ENCODE results near the gene EDARADD.
"Not testable (repeated sequence)": the region's sequence is repeated elsewhere in the genome, so short reads cannot be mapped to it uniquely, and the experiment has no call there.

The EDARADD gene

DNA sequence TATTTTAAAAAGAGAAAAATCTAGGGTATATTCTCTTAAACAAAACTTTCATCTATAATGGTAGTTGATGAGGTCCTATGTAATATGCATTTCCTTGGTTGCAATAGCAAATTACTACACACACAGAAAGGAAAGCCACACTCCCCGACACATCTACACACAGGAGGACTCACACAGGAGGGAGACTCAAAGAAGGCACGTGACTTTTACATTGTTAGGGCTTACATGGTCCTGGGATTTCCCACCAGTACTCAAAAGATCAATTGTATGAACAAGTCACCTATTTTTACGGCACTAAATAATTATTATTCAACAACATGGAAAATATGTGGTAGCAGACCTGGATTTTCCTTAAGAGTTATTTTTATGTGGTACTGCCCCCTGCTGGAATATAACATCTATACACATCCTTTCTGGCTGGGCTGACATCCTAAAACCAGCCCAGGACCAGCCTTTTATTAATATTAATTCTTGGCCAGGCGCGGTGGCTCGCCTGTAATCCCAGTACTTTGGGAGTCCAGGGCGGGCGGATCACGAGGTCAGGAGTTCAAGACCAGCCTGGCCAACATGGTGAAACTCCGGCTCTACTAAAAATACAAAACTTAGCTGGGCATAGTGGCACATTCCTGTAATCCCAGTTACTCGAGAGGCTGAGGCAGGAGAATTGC, 95.8 kb downstream of the EDARADD start:
- peak; percentile 57 for DNase-seq (ENCODE audit: low spot score)

DNA sequence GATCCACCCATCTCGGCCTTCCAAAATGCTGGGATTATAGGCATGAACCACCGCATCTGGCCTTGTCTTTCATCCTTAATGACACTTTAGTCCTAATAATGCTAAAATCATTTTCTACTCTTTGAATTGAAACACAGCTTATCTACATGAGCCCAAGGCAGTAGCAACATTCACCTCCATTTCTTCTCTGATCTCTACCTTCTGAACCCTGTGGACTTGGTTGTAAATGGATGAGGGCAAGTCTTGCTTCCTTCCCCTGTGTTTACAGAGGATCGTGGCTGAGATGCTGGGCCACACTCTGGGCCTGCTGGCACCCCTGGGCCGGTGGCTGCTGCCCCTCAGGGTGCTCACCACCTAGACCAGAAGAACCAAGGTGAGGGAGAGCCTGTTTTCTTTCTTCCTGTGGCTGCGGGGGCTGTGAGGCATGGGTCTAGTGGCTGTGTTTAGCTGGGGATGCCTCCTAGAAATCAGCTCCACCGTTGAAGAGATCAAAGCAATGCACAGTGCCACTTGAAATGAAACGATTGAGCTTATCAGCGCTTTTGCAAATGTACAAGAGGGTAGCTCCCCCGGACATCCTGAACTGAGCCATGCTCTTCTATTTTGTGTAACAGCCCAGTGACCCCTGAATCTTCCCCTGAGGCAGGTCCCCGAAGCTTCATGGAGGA, 97.5 kb downstream of the EDARADD start:
- no peak for DNase-seq (ENCODE audit: low spot score)

DNA sequence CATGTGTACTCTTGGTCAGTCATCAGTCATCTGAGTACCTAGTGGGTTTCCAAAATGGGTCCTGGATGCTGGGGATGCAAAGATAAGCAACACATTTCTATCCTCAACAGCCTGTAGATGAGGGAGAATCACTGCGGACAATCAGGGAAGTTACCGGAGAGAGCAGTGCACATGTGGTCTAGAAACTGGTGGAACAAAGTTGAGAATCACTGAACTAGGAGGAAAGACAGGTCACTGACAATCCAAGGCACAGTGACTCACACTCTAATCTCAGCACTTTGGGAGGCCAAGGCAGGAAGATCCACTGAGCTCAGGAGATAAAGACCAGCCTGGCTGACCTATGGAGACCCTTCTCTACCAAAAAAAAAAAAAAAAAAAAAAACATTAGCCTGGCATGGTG, 98.3 kb downstream of the EDARADD start:
- no peak for DNase-seq (ENCODE audit: low spot score)

DNA sequence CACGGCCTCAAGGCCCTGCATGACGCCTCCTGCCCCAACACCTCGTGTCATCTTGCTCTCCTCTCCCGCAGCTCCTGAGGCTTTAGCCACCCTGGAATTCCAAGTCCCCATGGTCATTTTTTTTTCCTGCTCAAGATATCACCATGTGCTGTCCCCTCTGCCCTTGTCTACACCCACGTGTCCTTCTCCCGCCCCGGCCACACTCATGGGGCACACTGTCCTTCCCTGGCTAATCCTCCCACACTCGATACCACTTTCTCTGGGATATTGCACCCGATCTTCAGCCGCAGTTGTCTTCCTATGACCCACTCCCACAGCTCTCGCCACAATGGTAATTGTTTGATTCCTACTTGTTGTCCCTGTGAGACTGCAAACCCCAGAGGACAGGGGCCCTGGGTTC, 100.0 kb downstream of the EDARADD start:
- DNase-seq (ENCODE audit: low spot score) = no peak

DNA sequence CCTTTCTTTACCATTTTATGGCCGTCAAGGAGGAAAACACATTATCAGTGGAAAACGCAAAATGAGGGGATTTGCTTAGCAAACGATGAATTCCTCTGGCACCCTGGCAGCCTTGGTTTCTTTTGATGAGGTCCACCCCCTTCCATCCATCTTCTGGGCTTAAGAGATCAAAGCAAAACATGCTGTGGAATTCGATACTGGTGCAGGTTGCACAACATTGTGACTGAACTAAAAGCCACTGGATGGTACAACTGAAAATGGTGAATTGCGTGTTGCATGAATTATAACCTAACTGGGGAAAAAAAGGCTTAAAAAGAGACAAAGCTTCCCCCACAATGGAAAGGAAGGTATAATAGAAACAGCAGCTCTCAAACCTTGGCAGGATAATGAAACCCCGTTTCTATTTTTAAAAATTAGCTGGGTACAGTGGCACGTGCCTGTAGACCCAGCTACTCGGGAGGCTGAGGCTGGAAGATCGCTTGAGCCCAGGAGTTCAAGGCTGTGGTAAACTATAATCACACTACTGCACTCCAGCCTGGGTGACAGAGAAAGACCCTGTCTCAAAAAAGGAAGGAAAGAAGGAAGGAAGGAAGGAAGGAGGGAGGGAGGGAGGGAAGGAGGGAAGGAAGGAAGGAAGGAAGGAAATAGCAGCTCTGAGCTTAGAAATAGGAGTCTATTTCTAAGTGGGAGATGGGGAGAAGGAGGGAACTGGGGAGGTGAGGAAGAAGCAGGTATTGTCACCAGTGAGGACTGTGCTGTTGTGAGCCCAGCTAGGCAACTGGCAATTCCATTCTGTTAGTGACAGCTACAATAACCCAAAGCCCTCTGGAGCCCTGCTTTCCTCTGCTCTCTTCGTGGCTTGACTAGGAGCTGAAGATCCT, 100.7 kb downstream of the EDARADD start:
- no peak for DNase-seq (ENCODE audit: low spot score)

DNA sequence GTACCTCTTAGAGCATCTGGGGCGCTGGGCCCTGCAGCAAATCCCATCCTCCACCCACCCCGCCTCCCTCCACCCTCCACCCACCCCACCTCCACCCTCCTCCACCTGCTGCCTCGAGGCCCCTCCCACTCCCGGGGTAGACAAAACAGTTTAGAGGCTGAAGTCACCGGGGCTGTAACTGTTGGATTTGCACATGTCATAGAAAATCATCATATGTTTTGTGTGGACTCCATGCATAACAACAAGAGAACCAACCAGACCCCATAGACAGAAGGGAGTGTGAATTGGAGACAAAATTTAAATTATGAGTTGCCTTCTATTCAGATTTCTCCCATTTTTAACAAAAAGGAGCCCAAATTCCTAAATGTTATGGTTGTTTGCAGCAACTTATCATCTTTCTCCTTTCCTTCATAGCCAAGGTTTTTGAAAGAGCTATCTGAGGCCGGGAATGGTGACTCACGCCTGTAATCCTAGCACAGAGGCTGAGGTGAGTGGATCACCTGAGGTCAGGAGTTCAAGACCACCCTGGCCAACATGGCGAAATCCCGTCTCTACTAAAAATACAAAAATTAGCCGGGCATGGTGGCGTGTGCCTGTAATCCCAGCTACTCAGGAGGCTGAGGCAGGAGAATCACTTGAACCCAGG, 101.5 kb downstream of the EDARADD start:
- DNase-seq (ENCODE audit: low spot score) = no peak

DNA sequence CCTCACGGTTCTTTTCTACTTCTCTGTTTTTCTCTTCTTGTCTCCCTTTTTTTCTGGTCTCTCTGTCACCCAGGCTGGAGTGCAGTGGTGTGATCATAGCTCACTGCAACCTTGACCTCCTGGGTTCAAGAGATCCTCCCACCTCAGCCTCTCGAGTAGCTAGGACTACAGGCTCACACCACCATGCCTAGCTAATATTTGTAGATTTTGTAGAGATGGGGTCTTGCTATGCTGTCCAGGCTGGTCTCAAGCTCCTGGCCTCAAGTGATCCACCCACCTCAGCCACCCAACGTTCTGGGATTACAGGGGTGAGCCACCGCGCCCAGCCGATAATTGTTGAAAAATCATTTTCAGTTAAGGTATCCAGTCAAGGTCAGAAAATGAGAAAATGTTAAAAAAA, 103.8 kb downstream of the EDARADD start:
- DNase-seq (ENCODE audit: low spot score) = no peak

DNA sequence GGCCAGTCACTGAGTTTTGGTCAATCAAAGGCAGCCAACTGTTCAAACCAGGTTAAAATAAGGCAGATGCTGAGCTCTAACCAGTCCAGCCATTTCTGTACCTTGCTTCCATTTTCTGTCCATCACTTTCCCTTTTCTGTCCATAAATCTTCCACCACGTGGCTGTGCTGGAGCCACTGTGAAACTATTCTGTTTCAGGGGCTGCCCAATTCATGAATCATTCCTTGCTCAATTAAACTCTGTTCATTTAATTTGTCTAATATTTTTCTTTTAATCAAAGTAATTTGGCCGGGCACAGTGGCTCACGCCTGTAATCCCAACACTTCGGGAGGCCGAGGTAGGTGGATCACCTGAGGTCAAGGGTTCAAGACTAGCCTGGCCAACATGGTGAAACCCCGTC, 107.0 kb downstream of the EDARADD start:
- DNase-seq (ENCODE audit: low spot score) = no peak

DNA sequence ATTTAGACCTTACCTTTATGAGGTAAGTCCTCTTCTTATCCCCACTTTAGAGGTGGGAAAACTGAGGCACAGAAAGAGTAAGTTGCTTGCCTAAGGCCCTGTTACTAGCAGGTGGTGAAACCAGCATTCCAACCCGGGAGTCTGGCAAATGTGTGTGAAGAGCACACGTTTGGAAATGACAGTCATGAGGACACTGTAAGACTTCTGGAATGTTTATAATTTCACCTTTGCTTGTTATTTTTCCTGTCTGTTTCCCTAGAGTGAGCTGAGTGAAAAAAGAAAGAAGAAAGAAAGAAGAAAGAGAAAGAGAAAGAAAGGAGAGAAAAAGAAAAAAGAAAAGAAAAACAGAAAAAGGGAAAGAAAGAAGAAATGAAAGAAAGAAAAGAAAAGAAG, 108.5 kb downstream of the EDARADD start:
- no peak for DNase-seq (ENCODE audit: low spot score)

DNA sequence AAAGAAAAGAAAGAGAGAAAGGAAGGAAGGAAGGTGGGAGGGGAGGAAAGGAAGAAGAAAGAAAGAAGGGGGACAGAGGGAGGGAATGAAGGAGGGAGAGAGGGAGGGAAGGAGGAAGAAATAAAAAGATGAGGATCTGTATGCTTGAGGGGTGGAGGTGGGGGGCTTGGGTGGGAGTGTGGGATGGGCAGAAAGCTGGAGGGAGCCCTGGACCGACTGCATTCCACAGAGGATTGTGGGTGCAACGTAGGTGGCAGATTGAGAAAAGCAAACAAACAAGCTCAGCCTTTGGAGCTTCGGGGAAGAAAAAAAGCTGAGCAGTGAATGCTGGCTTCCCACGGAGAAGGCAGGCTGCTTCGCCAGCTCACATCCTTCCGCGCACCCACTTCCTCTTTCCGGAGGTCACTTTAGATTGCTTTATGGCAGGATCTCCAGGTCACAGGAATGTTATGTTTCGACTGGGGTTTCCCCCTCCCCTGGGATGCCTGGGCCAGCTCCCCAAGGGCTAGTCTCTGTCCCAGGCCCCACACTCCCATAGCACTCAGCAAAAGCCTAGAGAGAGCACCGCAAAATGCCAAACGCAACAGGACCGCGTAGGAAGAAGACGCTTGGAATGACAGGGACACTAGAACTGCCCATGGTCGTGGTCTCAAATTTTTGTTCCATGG, 109.0 kb downstream of the EDARADD start:
- no peak for DNase-seq (ENCODE audit: low spot score)

DNA sequence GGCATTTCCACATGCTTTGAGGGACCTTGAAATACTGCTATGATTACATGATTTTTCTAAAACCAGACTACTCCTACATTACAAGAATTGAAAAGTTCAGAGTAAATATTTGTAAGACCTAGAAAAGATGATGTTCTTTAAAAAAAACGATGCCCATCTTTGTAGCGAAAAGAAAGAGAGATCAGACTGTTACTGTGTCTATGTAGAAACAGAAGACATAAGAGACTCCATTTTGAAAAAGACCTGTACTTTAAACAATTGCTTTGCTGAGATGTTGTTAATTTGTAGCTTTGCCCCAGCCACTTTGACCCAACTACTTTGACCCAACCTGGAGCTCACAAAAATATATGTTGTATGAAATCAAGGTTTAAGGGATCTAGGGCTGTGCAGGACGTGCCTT, 110.3 kb downstream of the EDARADD start:
- DNase-seq (ENCODE audit: low spot score) = not testable (repeated sequence)

DNA sequence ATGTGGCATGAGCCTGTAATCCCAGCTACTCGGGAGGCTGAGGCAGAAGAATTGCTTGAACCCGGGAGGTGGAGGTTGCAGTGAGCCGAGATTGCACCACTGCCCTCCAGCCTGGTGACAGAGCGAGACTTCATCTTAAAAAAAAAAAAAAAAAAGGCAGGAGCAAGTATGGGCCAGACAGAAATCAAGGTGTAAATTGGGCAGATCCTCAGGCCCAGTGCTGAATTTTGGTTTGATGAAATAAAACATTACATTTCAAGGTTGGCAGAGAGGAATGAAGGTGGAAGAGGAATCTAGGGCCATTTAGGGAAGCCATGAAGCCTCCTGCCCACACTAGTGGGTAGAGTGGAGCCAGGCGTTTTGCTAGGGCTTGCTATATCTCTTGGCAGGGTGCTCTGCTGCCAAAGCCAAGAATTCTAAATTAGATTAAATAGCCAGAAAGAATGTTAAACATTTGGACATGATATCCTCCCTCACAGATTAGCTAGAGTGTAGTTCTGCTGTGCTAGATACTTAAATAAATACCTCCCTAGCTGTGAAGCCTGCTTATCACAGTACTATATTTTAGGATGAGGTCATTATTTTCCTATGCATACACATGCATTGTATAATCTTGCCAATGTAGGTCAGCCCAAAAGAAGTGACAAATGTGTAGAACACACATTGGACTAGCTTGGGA, 113.1 kb downstream of the EDARADD start:
- no peak for DNase-seq (ENCODE audit: low spot score)

DNA sequence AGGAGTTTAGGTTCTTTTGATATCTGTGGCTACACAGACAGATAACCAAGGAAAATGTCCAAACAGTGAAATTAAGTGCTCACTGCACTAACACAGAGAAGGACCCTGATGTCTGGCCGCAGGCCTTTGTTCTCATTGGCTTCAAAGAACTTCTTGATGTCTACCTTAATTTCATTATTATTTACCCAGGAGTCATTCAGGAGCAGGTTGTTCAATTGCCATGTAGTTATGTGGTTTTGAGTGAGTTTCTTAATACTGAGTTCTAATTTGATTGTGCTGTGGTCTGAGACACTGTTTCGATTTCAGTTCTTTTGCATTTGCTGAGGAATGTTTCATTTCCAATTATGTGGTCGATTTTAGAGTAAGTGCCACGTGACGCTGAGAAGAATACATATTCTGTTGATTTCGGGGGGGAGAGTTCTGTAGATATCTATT, 114.5 kb downstream of the EDARADD start:
- no peak for DNase-seq (ENCODE audit: low spot score)

DNA sequence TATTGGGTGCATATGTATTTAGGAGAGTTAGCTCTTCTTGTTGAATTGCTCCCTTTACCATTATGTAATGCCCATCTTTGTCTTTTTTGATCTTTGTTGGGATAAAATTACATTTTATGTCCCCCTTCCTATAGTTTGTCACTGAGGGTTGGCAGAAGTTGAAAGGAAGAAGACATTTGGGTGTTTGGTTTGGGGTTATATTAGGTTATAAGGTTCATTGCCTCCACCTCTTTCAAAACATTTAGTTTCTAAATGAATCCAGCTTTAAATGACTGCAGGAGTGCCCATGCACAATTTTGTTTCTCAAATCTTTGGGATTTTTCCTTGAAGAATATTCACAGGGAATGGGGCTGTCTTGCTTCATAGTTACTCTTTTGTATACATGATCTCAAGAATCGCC, 115.1 kb downstream of the EDARADD start:
- no peak for DNase-seq (ENCODE audit: low spot score)

DNA sequence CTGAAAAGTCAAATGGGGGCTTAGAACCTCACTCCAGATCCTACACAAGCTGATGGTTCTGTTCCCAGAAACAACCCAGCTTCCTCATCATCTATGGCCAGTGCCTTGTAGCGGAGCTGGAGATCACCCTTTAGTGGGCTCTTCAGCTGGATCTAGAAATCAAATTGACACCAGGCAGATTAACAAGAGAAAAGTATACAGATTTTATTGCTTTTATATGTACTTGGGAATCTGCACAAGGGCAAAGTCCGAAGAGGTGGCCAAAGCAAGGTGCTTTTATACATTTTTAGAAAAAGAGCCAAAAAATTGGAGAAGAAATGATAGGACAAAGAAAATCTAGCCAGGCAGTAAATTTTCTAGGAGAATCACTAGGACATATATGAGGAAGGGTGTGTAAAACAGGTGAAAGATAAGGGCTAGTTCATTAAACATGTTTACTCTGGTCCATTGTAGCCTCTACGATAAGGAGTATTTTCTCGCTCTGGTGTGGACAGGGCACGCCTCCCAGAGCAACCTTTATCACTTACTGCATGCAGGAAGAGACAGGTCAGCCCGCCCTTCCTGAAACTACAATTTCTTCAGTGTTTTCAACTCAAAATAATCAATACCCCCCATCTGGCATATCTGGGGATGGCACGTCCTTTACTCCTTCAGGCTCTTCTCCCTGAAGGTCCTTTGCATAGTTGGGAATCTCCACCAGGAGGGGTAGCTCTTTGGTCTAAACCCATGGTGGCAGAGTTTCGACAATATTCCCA, 115.7 kb downstream of the EDARADD start:
- DNase-seq (ENCODE audit: low spot score) = no peak

DNA sequence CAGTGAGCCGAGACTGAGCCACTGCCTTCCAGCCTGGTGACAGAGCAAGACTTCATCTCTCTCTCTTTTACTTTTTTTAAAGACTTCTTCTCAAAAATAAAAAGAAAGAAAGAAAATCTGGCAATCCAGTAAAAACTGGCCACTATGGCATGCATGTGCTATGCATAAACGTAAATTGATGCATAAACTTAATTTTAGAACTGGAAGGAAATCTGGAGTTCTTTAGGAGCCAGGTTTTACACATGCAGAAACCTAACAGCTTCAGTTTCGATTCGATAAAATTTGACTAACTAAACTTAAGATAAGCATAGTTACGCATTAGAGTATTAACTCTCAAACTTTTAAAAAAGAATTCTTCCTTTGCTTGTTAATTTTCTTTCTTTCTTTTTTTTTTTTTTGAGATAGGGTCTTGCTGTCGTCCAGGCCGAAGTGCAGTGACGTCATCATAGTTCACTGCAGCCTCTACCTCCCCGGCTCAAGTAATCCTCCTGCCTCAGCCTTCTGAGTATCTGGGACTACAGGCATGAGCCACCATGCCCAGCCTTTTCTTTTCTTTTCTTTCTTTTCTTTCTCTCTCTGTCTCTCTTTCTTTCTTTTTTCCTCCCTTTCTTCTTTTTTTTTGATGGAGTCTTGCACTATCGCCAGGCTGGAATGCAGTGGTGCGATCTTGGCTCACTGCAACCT, 117.8 kb downstream of the EDARADD start:
- no peak for DNase-seq (ENCODE audit: low spot score)

DNA sequence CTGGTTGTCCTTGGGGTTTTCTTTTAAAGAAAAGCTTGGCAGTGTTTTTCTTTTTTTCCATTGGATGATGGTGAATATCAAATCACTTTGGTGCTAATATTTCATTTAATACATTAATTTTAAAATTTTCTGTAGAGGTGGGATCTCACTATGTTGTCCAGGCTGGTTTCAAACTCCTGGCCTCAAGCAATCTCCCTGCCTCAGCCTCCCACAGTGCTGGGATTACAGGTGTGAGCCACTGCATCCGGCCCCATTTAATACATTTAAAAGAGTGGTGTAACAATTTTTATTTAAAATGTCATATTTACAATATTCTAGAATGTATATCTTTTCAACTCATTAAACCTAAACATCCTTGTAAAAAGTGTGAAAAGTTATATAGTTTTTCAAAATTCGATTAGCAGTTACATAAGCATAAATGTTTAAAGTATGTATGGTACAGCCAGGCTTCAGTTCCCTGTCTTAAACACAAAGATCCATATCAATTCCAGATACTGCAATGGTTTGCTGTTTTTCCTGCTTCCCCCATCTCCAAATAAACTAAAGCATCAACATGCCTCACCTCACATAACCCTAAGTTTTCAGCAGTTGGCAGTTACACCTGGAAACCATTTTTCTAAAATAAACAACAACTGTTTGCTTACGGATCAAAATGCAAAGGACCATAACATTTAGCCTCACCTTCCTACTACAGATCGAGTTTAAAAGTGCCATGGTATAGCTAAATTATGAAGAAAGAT, 120.8 kb downstream of the EDARADD start:
- no peak for DNase-seq (ENCODE audit: low spot score)

DNA sequence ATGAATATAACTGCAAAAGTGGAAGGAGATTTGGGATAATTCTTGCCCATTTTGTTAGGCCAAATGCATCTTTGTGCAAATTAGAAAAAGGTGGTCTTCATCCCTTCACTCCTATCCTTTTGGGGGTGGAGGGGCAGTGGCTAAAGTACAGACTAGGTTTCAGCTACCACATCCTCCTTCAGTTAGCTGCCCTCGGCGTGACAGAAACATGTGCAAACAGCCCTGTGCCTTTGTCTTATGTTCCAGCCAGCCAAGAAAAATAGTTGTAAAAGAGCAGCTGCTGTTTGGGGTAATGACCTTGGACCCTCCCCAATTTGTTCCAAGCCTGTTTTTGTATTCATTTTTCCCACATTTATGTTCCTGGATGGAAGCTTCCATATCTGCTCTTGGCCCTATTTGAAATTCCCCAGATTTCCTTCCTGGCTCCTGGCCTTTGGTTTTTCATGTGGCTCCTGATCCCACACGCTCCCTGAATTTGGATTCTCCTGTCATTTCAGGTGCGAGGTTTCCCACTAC, 121.4 kb downstream of the EDARADD start:
- no peak for DNase-seq (ENCODE audit: low spot score)
